ENCODE measurements around the gene FAM216B. TPM values are rescaled to one million over a fixed set of nuclear protein-coding genes. Genes with fewer than 3 reads are reported as not detected.

Gene FAM216B
- total RNA-seq, 3 donors from 2014 or later (not counting 1 experiment from before 2014, with no cell fraction given): not detected

GRCh38 chr13:42807866-42808265 is 26.5 kb downstream of the FAM216B start:
- Mint-ChIP-seq H3K36me3 (no peaks in the 10 kb centered on the region), H3K27me3 (ENCODE audit: low read depth in 2 of 2) (no peaks in the 10 kb centered on the region), H3K27ac (no peak overlapping the region), H3K4me1 (no peaks in the 10 kb centered on the region), H3K4me3 (no peak overlapping the region), H3K9me3 (no peaks in the 10 kb centered on the region)
- Histone ChIP-seq H3K9me3 (ENCODE audit: control insufficient read depth, insufficient read depth, low read length) (no peaks in the 10 kb centered on the region), H3K36me3 (ENCODE audit: control insufficient read depth, insufficient read depth, low read length) (no peaks in the 10 kb centered on the region), H3K4me3 (ENCODE audit: low read length) (no peak overlapping the region), H3K27me3 (ENCODE audit: control insufficient read depth, insufficient read depth, low read length) (no peaks in the 10 kb centered on the region), H3K4me1 (ENCODE audit: control insufficient read depth, insufficient read depth, low read length) (peaks cover 7% of the 10 kb centered on the region), H3K27ac (ENCODE audit: low read length) (no peak overlapping the region)
- DNase-seq (no peak), ATAC-seq (peak in 1 of 3 donors; percentile 21)
- WGBS (ENCODE audit: insufficient coverage): 65% methylated on average over 4 of the region's 4 CpGs
- intact Hi-C loops (cut with micrococcal nuclease): no loop called here
- no peak for TF ChIP-seq CTCF (IDR thresholded peaks at IDR 0.05)

- no peaks in the 10 kb centered on the region for H3K27me3 ChIP-seq (ENCODE audit: control insufficient read depth, insufficient read depth, low read length)
- DNase-seq: no peak
- H3K27me3 Mint-ChIP-seq (ENCODE audit: low read depth in 2 of 2): no peaks in the 10 kb centered on the region
- H3K9me3 Mint-ChIP-seq: no peaks in the 10 kb centered on the region
- H3K4me3 Mint-ChIP-seq: no peak overlapping the region
- no peak overlapping the region for H3K27ac Mint-ChIP-seq
- H3K4me3 ChIP-seq (ENCODE audit: low read length): no peak overlapping the region
- peaks cover 7% of the 10 kb centered on the region for H3K4me1 ChIP-seq (ENCODE audit: control insufficient read depth, insufficient read depth, low read length)
- H3K9me3 ChIP-seq (ENCODE audit: control insufficient read depth, insufficient read depth, low read length): no peaks in the 10 kb centered on the region
- H3K36me3 Mint-ChIP-seq: no peaks in the 10 kb centered on the region
- intact Hi-C loops (cut with micrococcal nuclease): no loop called here
- H3K27ac ChIP-seq (ENCODE audit: low read length): no peak overlapping the region
- H3K36me3 ChIP-seq (ENCODE audit: control insufficient read depth, insufficient read depth, low read length): no peaks in the 10 kb centered on the region
- no peaks in the 10 kb centered on the region for H3K4me1 Mint-ChIP-seq
- WGBS (ENCODE audit: insufficient coverage): 82% methylated on average over 4 of the region's 5 CpGs
- no peak for TF ChIP-seq CTCF (IDR thresholded peaks at IDR 0.05)
- ATAC-seq: no peak
Measured at GRCh38 chr13:42808341-42808940, 27.1 kb downstream of the FAM216B start.

GRCh38 chr13:42812316-42812715 is 30.9 kb downstream of the FAM216B start:
- Mint-ChIP-seq H3K9me3 (no peaks in the 10 kb centered on the region), H3K27me3 (ENCODE audit: low read depth in 2 of 2) (peaks cover 8% of the 10 kb centered on the region in 2 donors), H3K36me3 (no peaks in the 10 kb centered on the region), H3K4me1 (no peaks in the 10 kb centered on the region), H3K27ac (no peak overlapping the region), H3K4me3 (no peak overlapping the region)
- no peaks in the 10 kb centered on the region for H3K9me3 ChIP-seq (ENCODE audit: control insufficient read depth, insufficient read depth, low read length)
- DNase-seq (no peak), ATAC-seq (no peak)
- WGBS (ENCODE audit: insufficient coverage): 61% methylated on average over 5 of the region's 5 CpGs
- peaks cover under 1% of the 10 kb centered on the region for H3K4me1 ChIP-seq (ENCODE audit: control insufficient read depth, insufficient read depth, low read length)
- intact Hi-C loops (cut with micrococcal nuclease): no loop called here
- no peak for TF ChIP-seq CTCF (IDR thresholded peaks at IDR 0.05)
- no peak overlapping the region for H3K4me3 ChIP-seq (ENCODE audit: low read length)
- no peaks in the 10 kb centered on the region for H3K36me3 ChIP-seq (ENCODE audit: control insufficient read depth, insufficient read depth, low read length)
- no peaks in the 10 kb centered on the region for H3K27me3 ChIP-seq (ENCODE audit: control insufficient read depth, insufficient read depth, low read length)
- H3K27ac ChIP-seq (ENCODE audit: low read length): no peak overlapping the region

- no peak for ATAC-seq
- H3K4me3 ChIP-seq (ENCODE audit: low read length): no peak overlapping the region
- no peaks in the 10 kb centered on the region for H3K4me1 ChIP-seq (ENCODE audit: control insufficient read depth, insufficient read depth, low read length)
- H3K27me3 Mint-ChIP-seq (ENCODE audit: low read depth in 2 of 2): peaks cover 11 to 15% of the 10 kb centered on the region in 2 donors
- H3K27ac Mint-ChIP-seq: no peak overlapping the region
- H3K36me3 ChIP-seq (ENCODE audit: control insufficient read depth, insufficient read depth, low read length): no peaks in the 10 kb centered on the region
- peaks cover 0 to 2% of the 10 kb centered on the region in 2 donors for H3K9me3 Mint-ChIP-seq
- no peaks in the 10 kb centered on the region for H3K9me3 ChIP-seq (ENCODE audit: control insufficient read depth, insufficient read depth, low read length)
- no peaks in the 10 kb centered on the region for H3K36me3 Mint-ChIP-seq
- intact Hi-C loops (cut with micrococcal nuclease): no loop called here
- no peak overlapping the region for H3K27ac ChIP-seq (ENCODE audit: low read length)
- H3K27me3 ChIP-seq (ENCODE audit: control insufficient read depth, insufficient read depth, low read length): no peaks in the 10 kb centered on the region
- no peak for DNase-seq
- TF ChIP-seq CTCF (IDR thresholded peaks at IDR 0.05): no peak
- no peak overlapping the region for H3K4me3 Mint-ChIP-seq
- no peaks in the 10 kb centered on the region for H3K4me1 Mint-ChIP-seq
Measured at GRCh38 chr13:42814868-42815267, 33.5 kb downstream of the FAM216B start.

Data from natural killer cell (primary cell).